PFSK-1 (cell line): ENCODE results near the gene SUFU.

Source experiments
- POLR2AphosphoS5 ChIP-seq: IDR thresholded peaks from 2 replicates; pipeline ENCODE4 v1.6.1; 2012; ENCODE audit warnings: low read depth, mild to moderate bottlenecking, control low read depth, low read length, moderate library complexity
- REST ChIP-seq, 2 experiments: IDR thresholded peaks; 2 replicates each; pipeline versions ENCODE4 v1.6.1 to v1.8.0; 2011 to 2012; ENCODE audit warnings: low read depth in 2 of 2, low read length in 2 of 2, control low read depth in 1 of 2, inconsistent platforms in 1 of 2, mild to moderate bottlenecking in 1 of 2, moderate library complexity in 1 of 2; ENCODE audit not compliant: insufficient read depth in 1 of 2

- TF ChIP-seq POLR2AphosphoS5 (no peak), REST (IDR thresholded peaks at IDR 0.05; ENCODE audit: insufficient read depth in 1 of 2, low read depth in 2 of 2, low read length in 2 of 2) (no peak)
Observed at GRCh38 chr10:102542800-102543418, 39.1 kb downstream of the SUFU start.
